Adrenal gland (tissue), 5 donors: ENCODE results near the gene SOX11.

Experiments used
- POLR2A ChIP-seq, 2 donors: fragments of 450-650 bp; IDR thresholded peaks; one replicate each; pipeline ENCODE4 v1.6.1; 2017; ENCODE audit warnings: antibody characterized with exemption in 2 of 2, mild to moderate bottlenecking in 2 of 2, moderate library complexity in 1 of 2
- TF ChIP-seq, protein P1 (sequence below), 6 experiments: fragments of 450-650 bp in 4 of 6; fragments of 200-600 bp in 2 of 6; sonication (generic) in 1 of 6; IDR thresholded peaks; 1 replicate in 5 of 6; 2 replicates in 1 of 6; pipeline versions ENCODE4 v1.5.1 to v1.8.0; 2016 to 2021; ENCODE audit warnings: antibody characterized with exemption in 6 of 6, mild to moderate bottlenecking in 2 of 6, moderate library complexity in 1 of 6
- donor health status: DM: no; HTN: no; CAD: no.

DNA sequence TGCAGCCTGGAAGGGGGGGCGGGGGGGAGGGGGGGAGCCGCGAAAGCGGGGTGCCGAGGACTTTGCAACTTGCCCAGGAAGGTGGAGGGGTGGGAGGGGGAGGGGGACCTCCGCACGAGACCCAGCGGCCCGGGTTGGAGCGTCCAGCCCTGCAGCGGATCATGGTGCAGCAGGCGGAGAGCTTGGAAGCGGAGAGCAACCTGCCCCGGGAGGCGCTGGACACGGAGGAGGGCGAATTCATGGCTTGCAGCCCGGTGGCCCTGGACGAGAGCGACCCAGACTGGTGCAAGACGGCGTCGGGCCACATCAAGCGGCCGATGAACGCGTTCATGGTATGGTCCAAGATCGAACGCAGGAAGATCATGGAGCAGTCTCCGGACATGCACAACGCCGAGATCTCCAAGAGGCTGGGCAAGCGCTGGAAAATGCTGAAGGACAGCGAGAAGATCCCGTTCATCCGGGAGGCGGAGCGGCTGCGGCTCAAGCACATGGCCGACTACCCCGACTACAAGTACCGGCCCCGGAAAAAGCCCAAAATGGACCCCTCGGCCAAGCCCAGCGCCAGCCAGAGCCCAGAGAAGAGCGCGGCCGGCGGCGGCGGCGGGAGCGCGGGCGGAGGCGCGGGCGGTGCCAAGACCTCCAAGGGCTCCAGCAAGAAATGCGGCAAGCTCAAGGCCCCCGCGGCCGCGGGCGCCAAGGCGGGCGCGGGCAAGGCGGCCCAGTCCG is 540 bp downstream of the SOX11 start:
- TF ChIP-seq, protein P1, sequence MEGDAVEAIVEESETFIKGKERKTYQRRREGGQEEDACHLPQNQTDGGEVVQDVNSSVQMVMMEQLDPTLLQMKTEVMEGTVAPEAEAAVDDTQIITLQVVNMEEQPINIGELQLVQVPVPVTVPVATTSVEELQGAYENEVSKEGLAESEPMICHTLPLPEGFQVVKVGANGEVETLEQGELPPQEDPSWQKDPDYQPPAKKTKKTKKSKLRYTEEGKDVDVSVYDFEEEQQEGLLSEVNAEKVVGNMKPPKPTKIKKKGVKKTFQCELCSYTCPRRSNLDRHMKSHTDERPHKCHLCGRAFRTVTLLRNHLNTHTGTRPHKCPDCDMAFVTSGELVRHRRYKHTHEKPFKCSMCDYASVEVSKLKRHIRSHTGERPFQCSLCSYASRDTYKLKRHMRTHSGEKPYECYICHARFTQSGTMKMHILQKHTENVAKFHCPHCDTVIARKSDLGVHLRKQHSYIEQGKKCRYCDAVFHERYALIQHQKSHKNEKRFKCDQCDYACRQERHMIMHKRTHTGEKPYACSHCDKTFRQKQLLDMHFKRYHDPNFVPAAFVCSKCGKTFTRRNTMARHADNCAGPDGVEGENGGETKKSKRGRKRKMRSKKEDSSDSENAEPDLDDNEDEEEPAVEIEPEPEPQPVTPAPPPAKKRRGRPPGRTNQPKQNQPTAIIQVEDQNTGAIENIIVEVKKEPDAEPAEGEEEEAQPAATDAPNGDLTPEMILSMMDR (IDR thresholded peaks at IDR 0.05) = no peak
- no peak for TF ChIP-seq POLR2A (IDR thresholded peaks at IDR 0.05)
